Measurements from ENCODE around the gene FNDC3B. TPM values are rescaled to one million over a fixed set of nuclear protein-coding genes. Genes with fewer than 3 reads are reported as not detected.

FNDC3B gene
- total RNA-seq, 4 donors from 2014 or later = 59.8 to 72.6 (median 65.6) TPM

- Histone ChIP-seq H3K36me3 (no peaks in the 10 kb centered on the region), H3K4me3 (no peak overlapping the region), H3K4me1 (peaks cover 36 to 50% (median 41%) of the 10 kb centered on the region in 4 donors), H3K9me3 (no peaks in the 10 kb centered on the region), H3K27ac (replicated peaks in 1 of 4) (no peak overlapping the region), H3K27me3 (no peaks in the 10 kb centered on the region)
- TF ChIP-seq POLR2A (IDR thresholded peaks at IDR 0.05; ENCODE audit: low read depth) (no peak), CTCF (IDR thresholded peaks at IDR 0.05) (no peak), EP300 (IDR thresholded peaks at IDR 0.05) (no peak), POLR2AphosphoS5 (IDR thresholded peaks at IDR 0.05) (no peak)
- 95% methylated on average over 6 of the region's 6 CpGs for WGBS
- no peak for DNase-seq (ENCODE audit: extremely low spot score)
- intact Hi-C loops (cut with DNase I) = no loop called here
These were observed 39.3 kb downstream of the FNDC3B start for GRCh38 chr3:172078721-172079120.

- peaks cover 29 to 43% (median 34%) of the 10 kb centered on the region in 4 donors for H3K4me1 ChIP-seq
- TF ChIP-seq CTCF (IDR thresholded peaks at IDR 0.05) (no peak), POLR2AphosphoS5 (IDR thresholded peaks at IDR 0.05) (no peak), EP300 (IDR thresholded peaks at IDR 0.05) (no peak), POLR2A (IDR thresholded peaks at IDR 0.05; ENCODE audit: low read depth) (no peak)
- WGBS = 86% methylated on average over 3 of the region's 3 CpGs
- DNase-seq (ENCODE audit: extremely low spot score) = no peak
- H3K27ac ChIP-seq (replicated peaks in 1 of 4) = no peak overlapping the region
- intact Hi-C loops (cut with DNase I) = no loop called here
- H3K4me3 ChIP-seq = no peak overlapping the region
- H3K27me3 ChIP-seq = no peaks in the 10 kb centered on the region
- H3K36me3 ChIP-seq = no peaks in the 10 kb centered on the region
- H3K9me3 ChIP-seq = no peaks in the 10 kb centered on the region
These were observed 40.1 kb downstream of the FNDC3B start for GRCh38 chr3:172079326-172079976.

- Histone ChIP-seq H3K27me3 (no peaks in the 10 kb centered on the region), H3K9me3 (no peaks in the 10 kb centered on the region), H3K4me1 (peaks cover 20 to 34% (median 28%) of the 10 kb centered on the region in 4 donors), H3K27ac (replicated peaks in 1 of 4) (no peak overlapping the region), H3K36me3 (no peaks in the 10 kb centered on the region), H3K4me3 (no peak overlapping the region)
- TF ChIP-seq POLR2A (IDR thresholded peaks at IDR 0.05; ENCODE audit: low read depth) (no peak), CTCF (IDR thresholded peaks at IDR 0.05) (no peak), EP300 (IDR thresholded peaks at IDR 0.05) (no peak), POLR2AphosphoS5 (IDR thresholded peaks at IDR 0.05) (no peak)
- DNase-seq (ENCODE audit: extremely low spot score) = no peak
- intact Hi-C loops (cut with DNase I) = no loop called here
- 100% methylated on average over 1 of the region's 1 CpG for WGBS
These were observed 41.1 kb downstream of the FNDC3B start for GRCh38 chr3:172080503-172080902.

GRCh38 chr3:172082269-172082668 is 42.9 kb downstream of the FNDC3B start:
- Histone ChIP-seq H3K9me3 (no peaks in the 10 kb centered on the region), H3K4me1 (peaks cover 27 to 36% (median 31%) of the 10 kb centered on the region in 4 donors), H3K4me3 (peak overlapping the region in 1 of 4 donors; percentile 3), H3K36me3 (no peaks in the 10 kb centered on the region), H3K27ac (replicated peaks in 1 of 4) (peak overlapping the region; percentile 44 to 76 (median 58)), H3K27me3 (no peaks in the 10 kb centered on the region)
- DNase-seq (ENCODE audit: extremely low spot score) = no peak
- TF ChIP-seq CTCF (IDR thresholded peaks at IDR 0.05) = no peak
- TF ChIP-seq POLR2AphosphoS5 (IDR thresholded peaks at IDR 0.05) = peak; percentile 27 to 69
- 66% methylated on average over 5 of the region's 5 CpGs for WGBS
- intact Hi-C loops (cut with DNase I) = no loop called here

Data from esophagus muscularis mucosa (tissue), 4 donors.